ENCODE measurements around the gene MGST2.
"Not testable (repeated sequence)": the region's sequence is repeated elsewhere in the genome, so short reads cannot be mapped to it uniquely, and the experiment has no call there.

The MGST2 gene

GRCh38 chr4:139665690-139666529 lies at the start of gene MGST2:
Gene MGST2 (plus strand): TSS chr4:139665819. CDS start chr4:139666020, 201 bp downstream.
- DNase-seq: peak; percentile 80

DNA sequence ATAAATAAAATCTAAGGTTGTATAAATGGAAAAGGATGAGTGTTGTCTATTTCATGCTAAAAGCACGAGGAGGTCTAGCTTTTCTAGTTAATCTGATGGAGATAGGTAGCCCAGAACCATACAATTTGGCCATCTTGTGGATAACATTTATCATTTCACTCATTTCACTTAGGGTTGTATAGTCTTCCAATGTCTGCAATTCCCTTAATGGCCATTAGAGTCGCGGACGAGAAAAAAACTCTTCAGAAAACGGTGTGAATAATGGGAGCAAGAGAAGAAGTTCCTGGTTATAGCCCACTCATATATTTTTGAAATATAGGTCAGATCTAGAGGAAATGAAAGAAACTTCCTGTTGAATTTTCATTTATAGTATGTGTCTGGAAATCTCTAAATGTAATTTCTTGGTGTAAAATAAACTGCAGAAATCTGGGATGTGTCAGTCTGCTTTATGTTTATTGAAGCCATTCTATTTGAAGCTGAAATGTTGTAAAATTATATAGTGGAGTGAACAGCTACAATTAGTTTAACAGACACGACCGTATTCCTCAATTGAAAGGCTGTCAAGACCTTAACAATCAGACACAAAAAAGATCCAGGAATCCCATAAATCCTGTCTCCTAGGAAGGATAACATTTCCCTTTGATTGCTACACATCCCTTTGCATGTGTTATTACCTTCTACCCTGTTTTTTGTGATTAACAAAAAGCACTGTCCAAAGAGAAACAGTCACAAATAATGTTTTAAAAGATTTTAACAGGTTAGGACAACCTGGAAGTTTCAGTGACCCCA lies 47.7 kb upstream of the MGST2 start:
- no peak for DNase-seq

- DNase-seq: no peak
These were observed 46.0 kb upstream of the MGST2 start for GRCh38 chr4:139619644-139620043.

- DNase-seq: no peak
These were observed 42.7 kb upstream of the MGST2 start for GRCh38 chr4:139622901-139623381.

- no peak for DNase-seq
These were observed 41.1 kb upstream of the MGST2 start for GRCh38 chr4:139624441-139625092.

DNA sequence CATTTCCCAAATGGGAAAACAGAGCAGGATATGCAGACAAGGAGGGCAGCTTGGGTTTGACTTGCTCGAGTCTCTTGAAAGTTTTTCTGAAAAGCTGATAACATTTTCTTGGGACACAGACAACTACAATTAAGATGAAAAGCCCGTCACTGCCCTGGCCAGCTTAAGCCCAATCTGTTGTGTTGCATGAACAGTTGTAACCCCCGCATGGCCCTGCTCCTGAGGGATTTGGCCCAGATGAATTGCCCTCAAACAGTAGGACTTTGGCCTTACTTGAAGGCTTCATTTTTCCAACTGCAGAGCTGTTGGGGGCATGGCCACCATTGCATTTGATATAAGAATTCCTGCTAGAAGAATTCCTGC lies 40.5 kb upstream of the MGST2 start:
- no peak for DNase-seq

GRCh38 chr4:139625482-139625881 lies 40.1 kb upstream of the MGST2 start:
- no peak for DNase-seq

DNA sequence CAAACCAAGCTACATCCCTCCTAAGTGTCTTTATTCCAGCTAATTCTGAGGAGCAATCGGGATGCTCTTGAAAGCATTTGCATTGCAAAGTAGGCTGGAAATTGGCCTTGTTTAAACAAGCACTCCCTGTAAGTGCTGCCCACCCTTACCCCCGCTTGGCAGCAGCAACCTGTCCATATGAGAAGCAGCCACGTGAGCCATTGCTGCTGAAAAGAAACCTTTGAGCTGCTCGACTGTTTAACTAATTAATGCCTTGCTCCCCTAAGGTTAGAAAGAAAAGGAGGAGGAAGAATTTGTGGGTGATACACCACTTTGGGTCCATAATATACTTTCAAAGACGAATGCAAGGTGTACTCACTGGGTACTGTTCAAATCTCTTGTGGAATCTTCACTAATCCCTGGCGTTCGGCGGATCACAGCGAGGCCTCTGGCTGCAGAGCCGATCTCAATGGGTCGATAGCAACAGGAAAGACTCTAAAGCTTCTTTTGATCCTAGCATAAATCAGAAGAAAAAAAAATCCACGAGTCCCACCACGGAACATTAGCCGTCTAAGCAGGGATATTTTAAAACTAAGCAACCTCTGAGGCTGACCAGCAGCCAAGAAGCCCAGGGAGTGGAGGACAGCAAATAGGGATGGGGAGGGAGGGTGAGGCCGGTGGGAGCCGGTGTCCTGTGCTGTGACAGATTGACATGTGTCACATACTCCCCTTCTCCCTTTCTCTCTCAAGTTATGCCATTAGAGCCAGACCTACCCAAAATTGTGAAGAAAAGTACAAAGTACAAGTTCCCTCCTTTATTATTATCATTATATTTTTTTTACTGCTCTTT lies 37.2 kb upstream of the MGST2 start:
- no peak for DNase-seq

GRCh38 chr4:139629436-139630125 lies 36.0 kb upstream of the MGST2 start:
- DNase-seq: no peak

DNA sequence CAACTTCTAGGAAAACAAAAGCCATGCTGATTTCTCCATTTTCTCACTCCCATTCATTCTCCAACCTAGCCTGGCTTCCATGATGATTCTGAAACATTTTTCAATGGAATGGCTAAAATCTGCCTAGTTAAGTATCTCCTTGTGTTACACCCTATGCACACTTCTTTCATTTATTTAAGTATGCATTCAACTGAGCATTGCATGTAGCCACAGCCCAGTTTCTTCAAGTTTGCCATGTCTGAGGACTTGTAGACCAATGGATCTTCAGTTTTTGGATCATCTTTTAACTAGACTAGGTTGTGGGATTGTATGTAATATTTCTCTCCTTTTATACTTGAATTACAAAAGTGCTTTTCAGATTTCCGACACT lies 35.5 kb upstream of the MGST2 start:
- DNase-seq: no peak

DNA sequence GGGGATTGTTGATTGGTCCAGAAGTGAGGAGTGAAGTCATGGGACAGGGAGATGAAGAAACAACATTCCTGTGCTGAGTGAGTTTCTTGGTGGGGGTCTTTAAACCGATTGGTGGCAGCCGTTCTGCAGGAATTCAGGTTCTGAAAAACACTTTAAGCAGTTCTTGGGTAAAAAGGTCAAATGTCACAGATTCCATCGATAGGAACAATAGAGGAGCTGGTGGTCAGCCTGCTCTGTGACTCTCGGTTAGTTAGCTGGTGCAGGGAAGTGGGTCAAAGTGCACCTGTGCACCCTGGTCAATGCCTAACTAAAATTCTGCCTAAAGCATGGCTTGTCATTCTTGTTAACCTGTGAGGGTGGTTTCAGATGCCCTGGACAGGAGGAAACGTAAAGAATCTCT lies 34.6 kb upstream of the MGST2 start:
- no peak for DNase-seq

- no peak for DNase-seq
These were observed 33.8 kb upstream of the MGST2 start for GRCh38 chr4:139631791-139632190.

- DNase-seq: not testable (repeated sequence)
These were observed 32.9 kb upstream of the MGST2 start for GRCh38 chr4:139632739-139633138.

- DNase-seq: no peak
These were observed 32.4 kb upstream of the MGST2 start for GRCh38 chr4:139633195-139633594.

DNA sequence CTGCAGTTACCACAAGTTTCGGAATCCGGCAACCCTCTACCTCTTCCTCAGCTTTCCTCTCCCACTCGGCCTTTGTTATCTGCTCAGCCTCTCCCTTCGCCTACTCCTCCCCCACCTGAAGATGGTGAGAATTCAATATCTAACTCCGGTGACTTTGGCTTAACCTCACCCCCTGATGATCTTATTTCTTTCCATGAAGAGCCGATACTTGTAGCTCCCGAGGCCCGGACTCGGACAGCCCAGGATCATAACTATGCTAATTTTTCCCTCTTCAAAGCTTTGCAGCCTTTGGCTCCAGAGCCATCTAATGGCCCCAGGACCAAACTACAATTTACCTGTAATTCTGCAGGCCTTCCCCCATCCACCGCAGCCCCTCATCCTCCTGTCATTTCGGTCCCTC lies 32.0 kb upstream of the MGST2 start:
- peak; percentile 39 for DNase-seq

- no peak for DNase-seq
These were observed 29.7 kb upstream of the MGST2 start for GRCh38 chr4:139635966-139636365.

DNA sequence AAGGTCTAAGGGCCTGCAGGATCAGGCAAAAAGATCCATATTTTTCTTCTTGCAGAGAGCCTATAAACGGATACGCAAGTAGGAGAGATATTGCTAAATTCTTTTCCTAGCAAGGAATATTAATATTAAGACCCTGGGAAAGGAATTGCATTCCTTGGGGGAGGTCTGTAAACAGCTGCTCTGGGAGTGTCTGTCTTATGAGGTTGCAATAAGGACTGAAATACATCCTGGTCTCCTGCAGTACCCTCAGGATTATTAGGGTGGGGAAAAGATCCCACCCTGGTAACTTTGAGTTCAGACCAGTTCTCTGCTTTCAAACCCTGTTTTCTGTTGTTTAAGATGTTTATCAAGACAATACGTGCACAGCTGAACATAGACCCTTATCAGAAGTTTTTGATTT lies 27.3 kb upstream of the MGST2 start:
- DNase-seq: not testable (repeated sequence)

GRCh38 chr4:139639654-139640053 lies 26.0 kb upstream of the MGST2 start:
- DNase-seq: no peak

GRCh38 chr4:139641218-139641617 lies 24.4 kb upstream of the MGST2 start:
- DNase-seq: no peak

- no peak for DNase-seq
These were observed 23.3 kb upstream of the MGST2 start for GRCh38 chr4:139642364-139642763.

DNA sequence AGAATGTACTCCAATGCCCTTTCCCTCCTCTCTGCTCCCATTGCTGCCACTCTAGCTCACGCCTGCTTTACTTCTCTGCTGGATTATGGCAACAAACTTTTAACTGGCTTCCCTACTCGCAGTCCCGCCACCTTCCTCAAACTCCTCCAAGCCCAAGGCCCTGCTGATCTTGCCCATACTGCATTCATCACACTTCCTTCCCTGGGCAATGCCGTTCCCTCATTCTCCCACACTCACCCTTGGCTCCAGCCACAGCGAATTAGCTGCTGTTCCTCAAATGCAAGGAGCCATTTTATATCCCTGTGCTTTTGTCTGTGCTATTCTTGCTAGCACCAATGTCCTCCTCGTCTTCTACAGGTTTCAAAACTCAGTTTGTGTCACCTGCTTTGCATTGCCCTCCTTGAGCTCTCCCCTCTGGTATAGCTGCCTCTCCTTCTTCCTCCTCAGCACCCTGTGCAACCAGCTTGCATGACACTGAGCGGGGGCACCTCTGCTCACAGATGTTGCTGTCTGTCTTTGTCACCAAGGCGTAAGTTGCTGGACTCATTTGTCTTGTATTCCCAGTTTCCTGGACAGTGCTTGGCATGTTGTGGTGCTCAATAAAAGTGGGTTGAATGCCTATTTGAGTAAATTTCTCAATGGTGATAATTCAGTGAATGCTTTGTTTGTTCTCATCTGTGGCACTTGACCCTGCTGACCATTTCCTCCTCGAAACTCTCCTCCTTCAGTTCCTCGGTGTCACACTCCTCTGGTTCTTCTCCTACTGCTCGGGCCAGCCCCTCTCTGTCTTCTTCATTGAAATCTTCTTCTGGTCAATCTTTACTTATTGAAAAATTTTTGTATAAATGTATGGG lies 22.4 kb upstream of the MGST2 start:
- no peak for DNase-seq

Measured in left hindlimb (tissue), 1 donor.